K562 (cell line): ENCODE results near the gene NLRP6. TPM values are rescaled to one million over a fixed set of nuclear protein-coding genes. Genes with fewer than 3 reads are reported as not detected.

Source experiments
- CHCHD3 ChIP-seq: fragments of 250-450 bp; sonication (Bioruptor Pico); IDR thresholded peaks from 2 replicates; pipeline ENCODE4 v2.1.2; 2022; ENCODE audit warnings: mild to moderate bottlenecking
- CREM ChIP-seq: IDR thresholded peaks from 2 replicates; pipeline ENCODE4 v1.6.1; 2014; ENCODE audit warnings: antibody characterized with exemption, low read depth
- CTBP1 ChIP-seq: fragments of 450-650 bp; IDR thresholded peaks from 2 replicates; pipeline ENCODE4 v1.6.1; 2016; ENCODE audit warnings: borderline replicate concordance
- FOXM1 ChIP-seq, 2 experiments: fragments of 450-650 bp in 1 of 2; sonication (generic) in 1 of 2; formaldehyde crosslinking in 1 of 2; IDR thresholded peaks; 2 replicates each; pipeline versions ENCODE4 v1.6.1 to v1.9.0; 2017 to 2022; ENCODE audit warnings: low read depth in 2 of 2, mild to moderate bottlenecking in 2 of 2, missing genetic modification reagents in 1 of 2, moderate library complexity in 1 of 2
- GATAD2A ChIP-seq: fragments of 450-650 bp; IDR thresholded peaks from 2 replicates; pipeline ENCODE4 v1.6.1; 2017
- HDAC2 ChIP-seq: fragments of 450-650 bp; IDR thresholded peaks from 2 replicates; pipeline ENCODE4 v1.6.1; 2016; ENCODE audit warnings: mild to moderate bottlenecking
- ILK ChIP-seq: fragments of 450-650 bp; IDR thresholded peaks from 2 replicates; pipeline ENCODE4 v1.6.1; 2016; ENCODE audit warnings: missing genetic modification characterization, low read depth, mild to moderate bottlenecking, missing compliant biosample characterization, moderate library complexity, borderline replicate concordance
- IRF2 ChIP-seq: sonication (generic); formaldehyde crosslinking; IDR thresholded peaks from 2 replicates; pipeline ENCODE4 v1.8.1; 2022; ENCODE audit warnings: mild to moderate bottlenecking, missing genetic modification reagents
- MAFF ChIP-seq: IDR thresholded peaks from 2 replicates; pipeline ENCODE4 v1.6.1; 2012; ENCODE audit warnings: low read length, improper control_type of control experiment
- POLR2B ChIP-seq: fragments of 450-650 bp; IDR thresholded peaks from 2 replicates; pipeline ENCODE4 v1.6.1; 2018; ENCODE audit warnings: low read depth; ENCODE audit not compliant: partially characterized antibody
- POLR2H ChIP-seq: IDR thresholded peaks from 2 replicates; pipeline ENCODE4 v1.6.1; 2016; ENCODE audit warnings: missing genetic modification characterization, low read depth, mild to moderate bottlenecking, control low read depth, missing compliant biosample characterization, moderate library complexity
- RBM39 ChIP-seq: fragments of 200-400 bp; formaldehyde crosslinking; optimal IDR thresholded peaks from 2 replicates; pipeline ENCODE3; 2018; ENCODE audit warnings: low read depth, low read length
- RUNX1 ChIP-seq: sonication (generic); IDR thresholded peaks from 2 replicates; pipeline ENCODE4 v1.6.1; 2016; ENCODE audit warnings: antibody characterized with exemption, low read depth
- STAT5B ChIP-seq: fragments of 250-450 bp; sonication (Bioruptor Pico); IDR thresholded peaks from 2 replicates; pipeline ENCODE4 v1.8.0; 2021; ENCODE audit warnings: mild to moderate bottlenecking, inconsistent platforms
- ZNF212 ChIP-seq: fragments of 450-650 bp; formaldehyde crosslinking; IDR thresholded peaks from 2 replicates; pipeline ENCODE4 v1.4.0; 2020; ENCODE audit warnings: mild to moderate bottlenecking
- ZNF589 ChIP-seq: fragments of 200-800 bp; sonication (Bioruptor generic); IDR thresholded peaks from 2 replicates; pipeline ENCODE4 v1.6.1; 2016; ENCODE audit warnings: low read depth, missing genetic modification characterization, missing compliant biosample characterization
- polyA plus RNA-seq, 8 experiments: library from polyadenylated mRNA; depleted of rRNA in 4 of 8; stranded (reverse) in 5 of 8; unstranded in 3 of 8; fragments of >200 nt; fragmentation: Nextera tagmentation in 2 of 8; fragmentation: Illumina TruSeq in 1 of 8; extraction: Ambion mirVana in 2 of 8; extraction: Trizol in 1 of 8; gene quantifications; 2 replicates each; pipeline versions ENCODE4 v1.2.1 to v1.2.3, GENCODE V29; 2011 to 2014; ENCODE audit warnings: inconsistent platforms in 1 of 8, missing spikeins in 1 of 8
- total RNA-seq, 7 experiments: library from RNA; depleted of rRNA in 6 of 7; stranded (reverse); fragments of >200 nt in 6 of 7; fragmentation: Illumina TruSeq in 2 of 7; extraction: Trizol in 2 of 7; gene quantifications; 2 replicates each; pipeline versions ENCODE4 v1.2.1 to v1.2.3, GENCODE V29; 2011 to 2021; ENCODE audit warnings: low replicate concordance in 1 of 7
- TF ChIP-seq, protein P1 (sequence below): fragments of 250-450 bp; sonication (Bioruptor Pico); IDR thresholded peaks from 2 replicates; pipeline ENCODE4 v1.5.0; 2020; ENCODE audit warnings: mild to moderate bottlenecking, borderline replicate concordance
- TF ChIP-seq, protein P2 (sequence below): sonication (generic); formaldehyde crosslinking; IDR thresholded peaks from 2 replicates; pipeline ENCODE4 v1.4.0; 2020; ENCODE audit warnings: mild to moderate bottlenecking, missing genetic modification reagents
- TF ChIP-seq, protein P3 (sequence below): IDR thresholded peaks from 2 replicates; pipeline ENCODE4 v1.6.1; 2011; ENCODE audit warnings: borderline replicate concordance, low read depth, mild to moderate bottlenecking, moderate library complexity, low read length; ENCODE audit not compliant: insufficient read depth, poor library complexity, severe bottlenecking
- TF ChIP-seq, protein P4 (sequence below): fragments of 450-650 bp; IDR thresholded peaks from 2 replicates; pipeline ENCODE4 v1.6.1; 2016; ENCODE audit warnings: borderline replicate concordance

NLRP6 gene
- total and polyA plus RNA-seq, 9 of the 15 experiments (the other 6 are each of a cell fraction or from before 2014, with no cell fraction given) = 0.03 to 0.18 (median 0.15) TPM; not detected in 5

DNA sequence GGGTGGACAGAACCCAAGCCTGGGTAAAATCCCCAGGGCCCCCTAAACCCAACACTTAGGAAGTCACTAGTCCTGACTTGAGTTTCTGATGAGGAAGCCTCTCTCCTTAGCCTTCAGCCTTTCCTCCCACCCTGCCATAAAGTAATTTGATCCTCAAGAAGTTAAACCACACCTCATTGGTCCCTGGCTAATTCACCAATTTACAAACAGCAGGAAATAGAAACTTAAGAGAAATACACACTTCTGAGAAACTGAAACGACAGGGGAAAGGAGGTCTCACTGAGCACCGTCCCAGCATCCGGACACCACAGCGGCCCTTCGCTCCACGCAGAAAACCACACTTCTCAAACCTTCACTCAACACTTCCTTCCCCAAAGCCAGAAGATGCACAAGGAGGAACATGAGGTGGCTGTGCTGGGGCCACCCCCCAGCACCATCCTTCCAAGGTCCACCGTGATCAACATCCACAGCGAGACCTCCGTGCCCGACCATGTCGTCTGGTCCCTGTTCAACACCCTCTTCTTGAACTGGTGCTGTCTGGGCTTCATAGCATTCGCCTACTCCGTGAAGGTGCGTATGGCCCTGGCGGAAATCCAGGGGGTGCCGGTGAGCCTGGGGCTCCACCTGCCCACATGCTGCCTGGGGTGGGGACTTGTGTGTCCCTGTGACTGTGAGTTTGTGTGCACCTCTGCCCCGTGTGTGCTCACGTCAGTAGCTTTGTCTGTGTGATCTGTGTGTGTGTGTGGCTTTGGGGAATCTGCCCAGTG is 35.8 kb downstream of the NLRP6 start, which contains the start of gene IFITM1 (continued):
- TF ChIP-seq, protein P1, sequence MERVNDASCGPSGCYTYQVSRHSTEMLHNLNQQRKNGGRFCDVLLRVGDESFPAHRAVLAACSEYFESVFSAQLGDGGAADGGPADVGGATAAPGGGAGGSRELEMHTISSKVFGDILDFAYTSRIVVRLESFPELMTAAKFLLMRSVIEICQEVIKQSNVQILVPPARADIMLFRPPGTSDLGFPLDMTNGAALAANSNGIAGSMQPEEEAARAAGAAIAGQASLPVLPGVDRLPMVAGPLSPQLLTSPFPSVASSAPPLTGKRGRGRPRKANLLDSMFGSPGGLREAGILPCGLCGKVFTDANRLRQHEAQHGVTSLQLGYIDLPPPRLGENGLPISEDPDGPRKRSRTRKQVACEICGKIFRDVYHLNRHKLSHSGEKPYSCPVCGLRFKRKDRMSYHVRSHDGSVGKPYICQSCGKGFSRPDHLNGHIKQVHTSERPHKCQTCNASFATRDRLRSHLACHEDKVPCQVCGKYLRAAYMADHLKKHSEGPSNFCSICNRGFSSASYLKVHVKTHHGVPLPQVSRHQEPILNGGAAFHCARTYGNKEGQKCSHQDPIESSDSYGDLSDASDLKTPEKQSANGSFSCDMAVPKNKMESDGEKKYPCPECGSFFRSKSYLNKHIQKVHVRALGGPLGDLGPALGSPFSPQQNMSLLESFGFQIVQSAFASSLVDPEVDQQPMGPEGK (CRISPR knock-in tag) = no peak
- no peak for TF ChIP-seq STAT5B (CRISPR knock-in tag)
- TF ChIP-seq RBM39 = no peak
- no peak for TF ChIP-seq MAFF
- TF ChIP-seq CTBP1 = peak; percentile 48
- TF ChIP-seq, protein P2, sequence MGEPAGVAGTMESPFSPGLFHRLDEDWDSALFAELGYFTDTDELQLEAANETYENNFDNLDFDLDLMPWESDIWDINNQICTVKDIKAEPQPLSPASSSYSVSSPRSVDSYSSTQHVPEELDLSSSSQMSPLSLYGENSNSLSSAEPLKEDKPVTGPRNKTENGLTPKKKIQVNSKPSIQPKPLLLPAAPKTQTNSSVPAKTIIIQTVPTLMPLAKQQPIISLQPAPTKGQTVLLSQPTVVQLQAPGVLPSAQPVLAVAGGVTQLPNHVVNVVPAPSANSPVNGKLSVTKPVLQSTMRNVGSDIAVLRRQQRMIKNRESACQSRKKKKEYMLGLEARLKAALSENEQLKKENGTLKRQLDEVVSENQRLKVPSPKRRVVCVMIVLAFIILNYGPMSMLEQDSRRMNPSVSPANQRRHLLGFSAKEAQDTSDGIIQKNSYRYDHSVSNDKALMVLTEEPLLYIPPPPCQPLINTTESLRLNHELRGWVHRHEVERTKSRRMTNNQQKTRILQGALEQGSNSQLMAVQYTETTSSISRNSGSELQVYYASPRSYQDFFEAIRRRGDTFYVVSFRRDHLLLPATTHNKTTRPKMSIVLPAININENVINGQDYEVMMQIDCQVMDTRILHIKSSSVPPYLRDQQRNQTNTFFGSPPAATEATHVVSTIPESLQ (CRISPR knock-in tag) = peak; percentile 93
- peak; percentile 17; the same call in 1 of the 2 replicates for TF ChIP-seq CREM
- 0 out of 2 replicates have a peak, but pooled peaks have one; percentile 11 for TF ChIP-seq ZNF212 (CRISPR knock-in tag)
- TF ChIP-seq GATAD2A = no peak
- peak; percentile 66 for TF ChIP-seq HDAC2
- TF ChIP-seq RUNX1 = peak; percentile 53; the same call in 1 of the 2 replicates
- no peak for TF ChIP-seq IRF2 (CRISPR knock-in tag)
- no peak for TF ChIP-seq ILK (tag)
- no peak for TF ChIP-seq ZNF589 (CRISPR knock-in tag)
- TF ChIP-seq CHCHD3 (CRISPR knock-in tag) = 0 out of 2 replicates have a peak, but pooled peaks have one; percentile 57
- TF ChIP-seq, protein P3, sequence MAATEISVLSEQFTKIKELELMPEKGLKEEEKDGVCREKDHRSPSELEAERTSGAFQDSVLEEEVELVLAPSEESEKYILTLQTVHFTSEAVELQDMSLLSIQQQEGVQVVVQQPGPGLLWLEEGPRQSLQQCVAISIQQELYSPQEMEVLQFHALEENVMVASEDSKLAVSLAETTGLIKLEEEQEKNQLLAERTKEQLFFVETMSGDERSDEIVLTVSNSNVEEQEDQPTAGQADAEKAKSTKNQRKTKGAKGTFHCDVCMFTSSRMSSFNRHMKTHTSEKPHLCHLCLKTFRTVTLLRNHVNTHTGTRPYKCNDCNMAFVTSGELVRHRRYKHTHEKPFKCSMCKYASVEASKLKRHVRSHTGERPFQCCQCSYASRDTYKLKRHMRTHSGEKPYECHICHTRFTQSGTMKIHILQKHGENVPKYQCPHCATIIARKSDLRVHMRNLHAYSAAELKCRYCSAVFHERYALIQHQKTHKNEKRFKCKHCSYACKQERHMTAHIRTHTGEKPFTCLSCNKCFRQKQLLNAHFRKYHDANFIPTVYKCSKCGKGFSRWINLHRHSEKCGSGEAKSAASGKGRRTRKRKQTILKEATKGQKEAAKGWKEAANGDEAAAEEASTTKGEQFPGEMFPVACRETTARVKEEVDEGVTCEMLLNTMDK = no peak
- TF ChIP-seq POLR2H = peak; percentile 94
- TF ChIP-seq, protein P4, sequence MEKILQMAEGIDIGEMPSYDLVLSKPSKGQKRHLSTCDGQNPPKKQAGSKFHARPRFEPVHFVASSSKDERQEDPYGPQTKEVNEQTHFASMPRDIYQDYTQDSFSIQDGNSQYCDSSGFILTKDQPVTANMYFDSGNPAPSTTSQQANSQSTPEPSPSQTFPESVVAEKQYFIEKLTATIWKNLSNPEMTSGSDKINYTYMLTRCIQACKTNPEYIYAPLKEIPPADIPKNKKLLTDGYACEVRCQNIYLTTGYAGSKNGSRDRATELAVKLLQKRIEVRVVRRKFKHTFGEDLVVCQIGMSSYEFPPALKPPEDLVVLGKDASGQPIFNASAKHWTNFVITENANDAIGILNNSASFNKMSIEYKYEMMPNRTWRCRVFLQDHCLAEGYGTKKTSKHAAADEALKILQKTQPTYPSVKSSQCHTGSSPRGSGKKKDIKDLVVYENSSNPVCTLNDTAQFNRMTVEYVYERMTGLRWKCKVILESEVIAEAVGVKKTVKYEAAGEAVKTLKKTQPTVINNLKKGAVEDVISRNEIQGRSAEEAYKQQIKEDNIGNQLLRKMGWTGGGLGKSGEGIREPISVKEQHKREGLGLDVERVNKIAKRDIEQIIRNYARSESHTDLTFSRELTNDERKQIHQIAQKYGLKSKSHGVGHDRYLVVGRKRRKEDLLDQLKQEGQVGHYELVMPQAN = peak; percentile 77
- peak; percentile 45 for TF ChIP-seq FOXM1 (IDR thresholded peaks at IDR 0.05; ENCODE audit: low read depth)
- TF ChIP-seq FOXM1 (CRISPR knock-in tag; IDR thresholded peaks at IDR 0.05; ENCODE audit: low read depth) = no peak
- TF ChIP-seq POLR2B = peak; percentile 95
